NB4 (cell line): Measurements from ENCODE around the gene LILRB2.

Experiments
- DNase-seq: peaks from one replicate; pipeline ENCODE4 v3.0.0; 2010; ENCODE audit warnings: low read depth
- H3K4me3 ChIP-seq: one replicate; pipeline ENCODE4 v1.5.1; 2011; ENCODE audit warnings: mild to moderate bottlenecking, low read depth, low read length, moderate library complexity
- MYC ChIP-seq: IDR thresholded peaks from 2 replicates; pipeline ENCODE4 v1.6.1; 2011; ENCODE audit warnings: low read depth, low read length
- POLR2A ChIP-seq: IDR thresholded peaks from 2 replicates; pipeline ENCODE4 v1.6.1; 2011; ENCODE audit warnings: mild to moderate bottlenecking; ENCODE audit not compliant: insufficient read length; ENCODE audit errors: extremely low read depth
- TF ChIP-seq, protein P1 (sequence below): IDR thresholded peaks from 2 replicates; pipeline ENCODE4 v1.6.1; 2011; ENCODE audit warnings: low read depth, low read length
- TF ChIP-seq, protein P2 (sequence below): IDR thresholded peaks from one replicate; pipeline ENCODE4 v1.5.1; 2012; ENCODE audit warnings: low read depth, low read length

LILRB2 gene

DNA sequence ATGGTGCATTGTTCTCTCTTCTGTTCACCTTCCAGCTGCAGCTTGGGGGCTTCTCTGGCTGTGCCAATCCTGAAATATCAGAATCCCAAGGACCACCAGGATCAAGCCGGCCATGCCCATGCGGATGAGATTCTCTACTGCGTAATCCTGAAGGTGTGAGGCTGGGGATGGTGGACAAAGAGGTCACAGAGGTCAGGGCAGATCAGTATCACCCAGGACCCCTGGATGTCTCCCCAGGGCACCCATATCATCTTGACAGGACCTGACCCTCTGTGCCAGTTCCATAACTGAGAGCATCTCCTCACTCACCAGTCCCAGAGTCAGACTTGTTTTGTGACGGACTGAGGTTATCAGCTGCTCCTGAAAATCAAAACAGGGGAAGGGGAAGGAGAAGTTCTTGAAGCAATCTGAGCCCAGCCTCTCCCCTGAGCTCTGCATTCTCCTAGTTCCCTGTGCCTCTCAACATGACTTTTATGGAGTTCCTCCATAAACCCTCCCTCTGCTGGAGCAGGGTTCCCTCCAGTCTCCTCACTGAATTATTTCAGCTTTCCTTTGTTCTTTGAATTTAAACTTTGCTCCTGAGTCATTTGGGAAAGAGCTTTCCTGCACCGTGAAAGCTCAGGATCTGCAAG lies 26.6 kb upstream of the LILRB2 start:
- TF ChIP-seq, protein P1, sequence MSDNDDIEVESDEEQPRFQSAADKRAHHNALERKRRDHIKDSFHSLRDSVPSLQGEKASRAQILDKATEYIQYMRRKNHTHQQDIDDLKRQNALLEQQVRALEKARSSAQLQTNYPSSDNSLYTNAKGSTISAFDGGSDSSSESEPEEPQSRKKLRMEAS = no peak
- TF ChIP-seq, protein P2, sequence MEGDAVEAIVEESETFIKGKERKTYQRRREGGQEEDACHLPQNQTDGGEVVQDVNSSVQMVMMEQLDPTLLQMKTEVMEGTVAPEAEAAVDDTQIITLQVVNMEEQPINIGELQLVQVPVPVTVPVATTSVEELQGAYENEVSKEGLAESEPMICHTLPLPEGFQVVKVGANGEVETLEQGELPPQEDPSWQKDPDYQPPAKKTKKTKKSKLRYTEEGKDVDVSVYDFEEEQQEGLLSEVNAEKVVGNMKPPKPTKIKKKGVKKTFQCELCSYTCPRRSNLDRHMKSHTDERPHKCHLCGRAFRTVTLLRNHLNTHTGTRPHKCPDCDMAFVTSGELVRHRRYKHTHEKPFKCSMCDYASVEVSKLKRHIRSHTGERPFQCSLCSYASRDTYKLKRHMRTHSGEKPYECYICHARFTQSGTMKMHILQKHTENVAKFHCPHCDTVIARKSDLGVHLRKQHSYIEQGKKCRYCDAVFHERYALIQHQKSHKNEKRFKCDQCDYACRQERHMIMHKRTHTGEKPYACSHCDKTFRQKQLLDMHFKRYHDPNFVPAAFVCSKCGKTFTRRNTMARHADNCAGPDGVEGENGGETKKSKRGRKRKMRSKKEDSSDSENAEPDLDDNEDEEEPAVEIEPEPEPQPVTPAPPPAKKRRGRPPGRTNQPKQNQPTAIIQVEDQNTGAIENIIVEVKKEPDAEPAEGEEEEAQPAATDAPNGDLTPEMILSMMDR = no peak
- TF ChIP-seq MYC (no peak), POLR2A (no peak)
- DNase-seq = no peak
- H3K4me3 ChIP-seq = no peak overlapping the region

DNA sequence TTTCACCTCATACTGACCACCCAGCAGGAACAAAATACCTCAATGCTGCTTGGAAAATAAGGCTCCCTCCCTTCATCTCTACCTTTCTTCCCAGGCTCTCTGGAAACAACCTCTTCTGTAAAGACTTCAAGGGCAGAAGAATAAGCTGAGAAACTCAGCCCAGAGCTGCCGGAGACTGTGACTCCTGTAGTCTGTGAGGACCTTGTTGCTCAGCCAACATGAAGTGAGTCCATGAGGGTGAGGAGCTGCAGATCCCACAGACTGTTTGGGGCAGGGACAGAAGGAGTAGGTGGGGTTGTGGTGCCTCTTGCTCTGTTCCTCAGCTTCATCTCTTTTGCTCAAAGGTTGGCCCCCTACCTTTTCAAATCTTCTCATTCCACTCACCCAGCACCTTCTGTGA lies 24.2 kb upstream of the LILRB2 start:
- no peak for DNase-seq
- H3K4me3 ChIP-seq = no peak overlapping the region
- TF ChIP-seq POLR2A = no peak
- TF ChIP-seq, protein P2 = no peak
- no peak for TF ChIP-seq MYC
- TF ChIP-seq, protein P1 = no peak

DNA sequence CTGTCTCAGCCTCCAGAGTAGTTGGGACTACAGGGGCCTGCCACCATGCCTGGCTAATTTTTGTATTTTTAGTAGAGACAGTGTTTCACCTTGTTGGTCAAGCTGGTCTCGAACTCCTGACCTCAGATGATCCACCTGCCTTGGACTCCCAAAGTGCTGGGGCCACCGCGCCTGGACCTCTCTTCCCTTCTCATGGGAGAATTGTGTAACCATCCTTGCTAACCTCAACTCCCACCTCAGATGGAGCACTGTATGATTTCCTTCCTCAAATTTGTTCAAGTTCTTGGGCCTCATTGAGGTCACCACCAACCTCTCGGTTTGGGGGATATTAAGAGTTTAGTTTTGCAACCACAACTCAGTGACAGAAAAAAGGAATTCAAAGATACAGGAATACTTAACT lies 21.3 kb upstream of the LILRB2 start:
- peak; percentile 78 for DNase-seq
- no peak overlapping the region for H3K4me3 ChIP-seq
- TF ChIP-seq, protein P2 = no peak
- no peak for TF ChIP-seq POLR2A
- TF ChIP-seq, protein P1 = no peak
- no peak for TF ChIP-seq MYC

DNA sequence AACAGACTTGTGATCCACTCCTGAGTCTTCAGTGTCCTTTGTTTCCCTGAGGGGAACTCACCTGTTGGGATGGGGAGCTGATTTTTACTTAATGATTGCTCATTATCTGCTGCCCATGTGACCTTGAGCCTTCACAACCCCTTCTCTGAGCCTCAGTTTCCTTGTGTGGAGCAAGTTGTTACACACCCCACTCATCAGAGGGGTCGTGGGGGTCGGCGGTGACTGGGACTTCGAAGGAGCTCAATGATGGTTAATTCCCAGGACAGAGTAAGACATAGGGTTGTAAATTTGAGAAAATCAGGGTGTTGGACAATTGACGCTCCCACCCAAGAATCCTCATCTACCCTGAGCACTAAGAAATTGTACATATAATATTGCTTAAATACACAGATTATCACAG lies 18.6 kb upstream of the LILRB2 start:
- no peak overlapping the region for H3K4me3 ChIP-seq
- TF ChIP-seq POLR2A (no peak), MYC (no peak)
- TF ChIP-seq, protein P2 = no peak
- TF ChIP-seq, protein P1 = no peak
- no peak for DNase-seq

DNA sequence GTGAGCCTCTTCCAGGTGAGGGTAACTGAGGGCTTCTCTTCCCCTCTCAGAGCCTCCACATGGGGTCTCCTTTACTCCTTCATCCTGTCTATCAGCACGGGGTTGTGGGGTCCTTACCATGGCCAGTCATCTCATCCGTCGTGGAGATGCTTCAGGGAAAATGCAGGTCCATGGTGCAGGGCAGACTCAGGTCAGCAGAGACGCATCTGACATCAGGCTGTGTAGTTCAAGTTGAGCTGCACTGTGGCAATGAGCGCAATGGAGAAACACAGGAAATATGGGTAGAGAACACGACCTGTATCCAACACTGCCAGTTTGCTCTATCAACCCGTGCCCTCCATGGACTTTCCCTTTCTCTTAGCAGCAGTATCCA lies 18.2 kb upstream of the LILRB2 start:
- DNase-seq = no peak
- H3K4me3 ChIP-seq = no peak overlapping the region
- TF ChIP-seq, protein P2 = no peak
- TF ChIP-seq POLR2A = no peak
- TF ChIP-seq, protein P1 = no peak
- no peak for TF ChIP-seq MYC
